22Rv1 (cell line): ENCODE results near the gene MRPS17.

Experiments used
- CTCF ChIP-seq: fragments of 450-650 bp; IDR thresholded peaks from 2 replicates; pipeline ENCODE4 v1.5.1; 2017; ENCODE audit warnings: mild to moderate bottlenecking
- ZFX ChIP-seq: fragments of 450-650 bp; IDR thresholded peaks from 2 replicates; pipeline ENCODE4 v1.6.1; 2017; ENCODE audit warnings: antibody characterized with exemption, borderline replicate concordance

GRCh38 chr7:55969391-55969790 lies 17.7 kb downstream of the MRPS17 start:
- TF ChIP-seq CTCF: no peak
- TF ChIP-seq ZFX: no peak
